Mucosa of gallbladder (tissue), 1 donor: ENCODE results near the gene DERL3. TPM values are rescaled to one million over a fixed set of nuclear protein-coding genes. Genes with fewer than 3 reads are reported as not detected.

Experiments
- DNase-seq: peaks from one replicate; pipeline ENCODE4 v3.0.0-alpha.2; 2020; ENCODE audit warnings: low spot score
- total RNA-seq: library from RNA; stranded (reverse); gene quantifications from one replicate; pipeline ENCODE4 v1.2.1, GENCODE V29; 2021
- donor health status: DM: no; HTN: no; CAD: no.

Gene DERL3
- total RNA-seq, 1 donor from 2014 or later, result 6.2 TPM

- DNase-seq, result no peak
These were observed 8.6 kb upstream of the DERL3 start for GRCh38 chr22:23847310-23847920.

GRCh38 chr22:23846081-23846469 lies 7.3 kb upstream of the DERL3 start:
- DNase-seq, result no peak

GRCh38 chr22:23845265-23846080 lies 6.7 kb upstream of the DERL3 start:
- DNase-seq, result no peak

GRCh38 chr22:23844739-23845202 lies 6.0 kb upstream of the DERL3 start:
- no peak for DNase-seq

GRCh38 chr22:23842599-23842998 lies 3.8 kb upstream of the DERL3 start:
- DNase-seq, result no peak

- no peak for DNase-seq
These were observed 3.1 kb upstream of the DERL3 start for GRCh38 chr22:23841736-23842445.

GRCh38 chr22:23841292-23841691 lies 2.5 kb upstream of the DERL3 start:
- DNase-seq, result no peak

- no peak for DNase-seq
These were observed 1.2 kb upstream of the DERL3 start for GRCh38 chr22:23840026-23840425.

GRCh38 chr22:23837911-23838680 lies 710 bp downstream of the DERL3 start:
- no peak for DNase-seq

GRCh38 chr22:23837496-23837859 lies 1.3 kb downstream of the DERL3 start:
- no peak for DNase-seq

GRCh38 chr22:23836692-23837495 lies 1.9 kb downstream of the DERL3 start:
- no peak for DNase-seq

- DNase-seq, result no peak
These were observed 2.5 kb downstream of the DERL3 start for GRCh38 chr22:23836281-23836680.

- DNase-seq, result no peak
These were observed 3.2 kb downstream of the DERL3 start for GRCh38 chr22:23835484-23836144.

GRCh38 chr22:23834793-23835483 lies 3.9 kb downstream of the DERL3 start:
- DNase-seq, result no peak

- DNase-seq, result no peak
These were observed 4.4 kb downstream of the DERL3 start for GRCh38 chr22:23834406-23834792.

GRCh38 chr22:23833911-23834317 lies 4.9 kb downstream of the DERL3 start:
- no peak for DNase-seq

- no peak for DNase-seq
These were observed 5.6 kb downstream of the DERL3 start for GRCh38 chr22:23833017-23833751.

- DNase-seq, result no peak
These were observed 6.4 kb downstream of the DERL3 start for GRCh38 chr22:23832226-23833016.
